Measurements from ENCODE around the gene STK38. TPM values are rescaled to one million over a fixed set of nuclear protein-coding genes. Genes with fewer than 3 reads are reported as not detected.
A peak's percentile ranks its signal among the peaks of the same experiment; 100 is the strongest.

Gene STK38
- total RNA-seq, 1 donor from 2014 or later = 26.8 TPM

GRCh38 chr6:36542041-36542440 lies 5.2 kb downstream of the STK38 start:
- H3K9me3 Mint-ChIP-seq = no peaks in the 10 kb centered on the region
- no peak overlapping the region for H3K4me3 Mint-ChIP-seq
- no peak for TF ChIP-seq CTCF (conservative IDR thresholded peaks at IDR 0.05)
- no peak for DNase-seq (ENCODE audit: low read depth, low spot score)
- peaks cover 21% of the 10 kb centered on the region for H3K4me1 Mint-ChIP-seq
- H3K36me3 Mint-ChIP-seq (ENCODE audit: low read depth) = peaks cover 7% of the 10 kb centered on the region
- H3K27ac Mint-ChIP-seq (ENCODE audit: unreplicated experiment) = no peak overlapping the region
- H3K27me3 Mint-ChIP-seq (ENCODE audit: low read depth) = no peaks in the 10 kb centered on the region

GRCh38 chr6:36539814-36540568 lies 7.3 kb downstream of the STK38 start:
- no peak for DNase-seq (ENCODE audit: low read depth, low spot score)
- Mint-ChIP-seq H3K36me3 (ENCODE audit: low read depth) (peaks cover 18% of the 10 kb centered on the region), H3K4me3 (no peak overlapping the region), H3K27ac (ENCODE audit: unreplicated experiment) (no peak overlapping the region), H3K4me1 (peaks cover 6% of the 10 kb centered on the region), H3K27me3 (ENCODE audit: low read depth) (no peaks in the 10 kb centered on the region), H3K9me3 (no peaks in the 10 kb centered on the region)
- TF ChIP-seq CTCF (conservative IDR thresholded peaks at IDR 0.05) = peak; percentile 41

- Mint-ChIP-seq H3K4me1 (no peaks in the 10 kb centered on the region), H3K4me3 (no peak overlapping the region), H3K27ac (ENCODE audit: unreplicated experiment) (no peak overlapping the region), H3K9me3 (no peaks in the 10 kb centered on the region), H3K27me3 (ENCODE audit: low read depth) (no peaks in the 10 kb centered on the region), H3K36me3 (ENCODE audit: low read depth) (peaks cover 16% of the 10 kb centered on the region)
- no peak for DNase-seq (ENCODE audit: low read depth, low spot score)
- TF ChIP-seq CTCF (conservative IDR thresholded peaks at IDR 0.05) = no peak
These were observed 10.3 kb downstream of the STK38 start for GRCh38 chr6:36536873-36537547.

GRCh38 chr6:36533321-36533720 lies 14.0 kb downstream of the STK38 start:
- Mint-ChIP-seq H3K9me3 (no peaks in the 10 kb centered on the region), H3K4me1 (peaks cover 1% of the 10 kb centered on the region), H3K4me3 (no peak overlapping the region), H3K36me3 (ENCODE audit: low read depth) (peaks cover 14% of the 10 kb centered on the region), H3K27ac (ENCODE audit: unreplicated experiment) (no peak overlapping the region), H3K27me3 (ENCODE audit: low read depth) (no peaks in the 10 kb centered on the region)
- DNase-seq (ENCODE audit: low read depth, low spot score) = no peak
- no peak for TF ChIP-seq CTCF (conservative IDR thresholded peaks at IDR 0.05)

GRCh38 chr6:36526066-36526465 lies 21.2 kb downstream of the STK38 start:
- Mint-ChIP-seq H3K4me1 (peaks cover 4% of the 10 kb centered on the region), H3K27me3 (ENCODE audit: low read depth) (no peaks in the 10 kb centered on the region), H3K9me3 (no peaks in the 10 kb centered on the region), H3K4me3 (no peak overlapping the region), H3K27ac (ENCODE audit: unreplicated experiment) (no peak overlapping the region), H3K36me3 (ENCODE audit: low read depth) (peaks cover 5% of the 10 kb centered on the region)
- DNase-seq (ENCODE audit: low read depth, low spot score) = no peak
- no peak for TF ChIP-seq CTCF (conservative IDR thresholded peaks at IDR 0.05)
